ENCODE results near the gene LGALS7. TPM values are rescaled to one million over a fixed set of nuclear protein-coding genes. Genes with fewer than 3 reads are reported as not detected.

The LGALS7 gene
- total RNA-seq, 2 donors from 2014 or later, result not detected

- no peak for TF ChIP-seq CTCF (IDR thresholded peaks at IDR 0.05)
- no peak for TF ChIP-seq POLR2A (IDR thresholded peaks at IDR 0.05)
- TF ChIP-seq POLR2AphosphoS5 (IDR thresholded peaks at IDR 0.05), result no peak
- intact Hi-C loops (cut with DNase I), result no loop called here
- no peak for DNase-seq (ENCODE audit: low spot score)
Measured at GRCh38 chr19:38745316-38745715, 28.0 kb downstream of the LGALS7 start.

GRCh38 chr19:38744874-38745273 lies 28.4 kb downstream of the LGALS7 start:
- WGBS, result 80% methylated on average over 6 of the region's 6 CpGs
- DNase-seq (ENCODE audit: low spot score), result no peak
- no peaks in the 10 kb centered on the region for H3K36me3 ChIP-seq
- H3K4me3 ChIP-seq, result no peak overlapping the region
- no peaks in the 10 kb centered on the region for H3K4me1 ChIP-seq (replicated peaks)
- H3K27me3 ChIP-seq (replicated peaks; ENCODE audit: insufficient read depth), result no peaks in the 10 kb centered on the region
- intact Hi-C loops (cut with DNase I), result no loop called here
- no peak overlapping the region for H3K27ac ChIP-seq
- no peaks in the 10 kb centered on the region for H3K9me3 ChIP-seq
- TF ChIP-seq CTCF (IDR thresholded peaks at IDR 0.05) (no peak), POLR2A (IDR thresholded peaks at IDR 0.05) (no peak), POLR2AphosphoS5 (IDR thresholded peaks at IDR 0.05) (no peak)

More at GRCh38 chr19:38745316-38745715, 28.0 kb downstream of the LGALS7 start:
- no peaks in the 10 kb centered on the region for H3K4me1 ChIP-seq (replicated peaks)
- no peak overlapping the region for H3K27ac ChIP-seq
- H3K9me3 ChIP-seq, result no peaks in the 10 kb centered on the region
- no peaks in the 10 kb centered on the region for H3K27me3 ChIP-seq (replicated peaks; ENCODE audit: insufficient read depth)
- no peak overlapping the region for H3K4me3 ChIP-seq
- no peaks in the 10 kb centered on the region for H3K36me3 ChIP-seq
- WGBS, result 75% methylated on average over 7 of the region's 7 CpGs

- Histone ChIP-seq H3K4me3 (no peak within 1 kb of the TSS), H3K36me3 (no peaks in the 10 kb centered on the region), H3K4me1 (replicated peaks) (no peaks in the 10 kb centered on the region), H3K27ac (no peak within 1 kb of the TSS), H3K9me3 (no peaks in the 10 kb centered on the region), H3K27me3 (replicated peaks; ENCODE audit: insufficient read depth) (no peaks in the 10 kb centered on the region)
- 88% methylated on average over 10 of the region's 10 CpGs for WGBS
- intact Hi-C loops (cut with DNase I), result no loop called here
- TF ChIP-seq POLR2A (IDR thresholded peaks at IDR 0.05) (no peak), POLR2AphosphoS5 (IDR thresholded peaks at IDR 0.05) (no peak), CTCF (IDR thresholded peaks at IDR 0.05) (no peak)
- DNase-seq (ENCODE audit: low spot score), result no peak
Measured at GRCh38 chr19:38744298-38744681, 29.0 kb downstream of the LGALS7 start, which contains the start of gene CAPN12. TSS of gene CAPN12 (minus strand) at chr19:38744474. CDS start at chr19:38744165, 309 bp downstream.

GRCh38 chr19:38743394-38744297 lies 29.7 kb downstream of the LGALS7 start:
- TF ChIP-seq POLR2AphosphoS5 (IDR thresholded peaks at IDR 0.05) (no peak), POLR2A (IDR thresholded peaks at IDR 0.05) (no peak), CTCF (IDR thresholded peaks at IDR 0.05) (no peak)
- no peak overlapping the region for H3K4me3 ChIP-seq
- H3K27ac ChIP-seq, result no peak overlapping the region
- H3K4me1 ChIP-seq (replicated peaks), result no peaks in the 10 kb centered on the region
- intact Hi-C loops (cut with DNase I), result no loop called here
- DNase-seq (ENCODE audit: low spot score), result no peak
- H3K9me3 ChIP-seq, result no peaks in the 10 kb centered on the region
- H3K27me3 ChIP-seq (replicated peaks; ENCODE audit: insufficient read depth), result no peaks in the 10 kb centered on the region
- WGBS, result 75% methylated on average over 18 of the region's 20 CpGs
- H3K36me3 ChIP-seq, result no peaks in the 10 kb centered on the region

GRCh38 chr19:38742906-38743305 lies 30.4 kb downstream of the LGALS7 start:
- DNase-seq (ENCODE audit: low spot score), result no peak
- intact Hi-C loops (cut with DNase I), result no loop called here
- Histone ChIP-seq H3K27me3 (replicated peaks; ENCODE audit: insufficient read depth) (no peaks in the 10 kb centered on the region), H3K27ac (no peak overlapping the region), H3K36me3 (no peaks in the 10 kb centered on the region), H3K4me3 (no peak overlapping the region), H3K4me1 (replicated peaks) (no peaks in the 10 kb centered on the region), H3K9me3 (no peaks in the 10 kb centered on the region)
- WGBS, result 84% methylated on average over 6 of the region's 6 CpGs
- TF ChIP-seq POLR2AphosphoS5 (IDR thresholded peaks at IDR 0.05) (no peak), POLR2A (IDR thresholded peaks at IDR 0.05) (no peak), CTCF (IDR thresholded peaks at IDR 0.05) (no peak)

Measured in prostate gland (tissue), 2 donors.